ENCODE results near the gene CCDC141.
"Not testable (repeated sequence)": the region's sequence is repeated elsewhere in the genome, so short reads cannot be mapped to it uniquely, and the experiment has no call there.

The CCDC141 gene

GRCh38 chr2:179057737-179058136 lies 7.8 kb upstream of the CCDC141 start:
- in situ Hi-C loops (cut with HindIII; ENCODE audit: low sequenced_read_pairs), result no loop called here
- H3K4me3 ChIP-seq (ENCODE audit: low read depth, low read length), result no peak overlapping the region
- TF ChIP-seq CTCF (IDR thresholded peaks at IDR 0.05; ENCODE audit: low read depth, low read length, missing control alignments), result no peak
- no peak for DNase-seq (ENCODE audit: low read depth)

- H3K4me3 ChIP-seq (ENCODE audit: low read depth, low read length); DNase-seq (ENCODE audit: low read depth); in situ Hi-C loops (cut with HindIII; ENCODE audit: low sequenced_read_pairs): not testable (repeated sequence)
Measured at GRCh38 chr2:179053568-179053967, 3.6 kb upstream of the CCDC141 start.

GRCh38 chr2:179051250-179051649 lies 1.3 kb upstream of the CCDC141 start:
- in situ Hi-C loops (cut with HindIII; ENCODE audit: low sequenced_read_pairs), result no loop called here
- no peak for DNase-seq (ENCODE audit: low read depth)
- TF ChIP-seq CTCF (IDR thresholded peaks at IDR 0.05; ENCODE audit: low read depth, low read length, missing control alignments), result no peak
- H3K4me3 ChIP-seq (ENCODE audit: low read depth, low read length), result no peak overlapping the region

- no peak for TF ChIP-seq CTCF (IDR thresholded peaks at IDR 0.05; ENCODE audit: low read depth, low read length, missing control alignments)
- no peak overlapping the region for H3K4me3 ChIP-seq (ENCODE audit: low read depth, low read length)
- DNase-seq (ENCODE audit: low read depth), result no peak
- in situ Hi-C loops (cut with HindIII; ENCODE audit: low sequenced_read_pairs), result no loop called here
Measured at GRCh38 chr2:179050755-179051154, 818 bp upstream of the CCDC141 start.

- no peak for TF ChIP-seq CTCF (IDR thresholded peaks at IDR 0.05; ENCODE audit: low read depth, low read length, missing control alignments)
- no peak overlapping the region for H3K4me3 ChIP-seq (ENCODE audit: low read depth, low read length)
- in situ Hi-C loops (cut with HindIII; ENCODE audit: low sequenced_read_pairs), result no loop called here
- DNase-seq (ENCODE audit: low read depth), result no peak
Measured at GRCh38 chr2:179049203-179049545, 763 bp downstream of the CCDC141 start.

GRCh38 chr2:179048099-179048498 lies 1.8 kb downstream of the CCDC141 start:
- no peak for DNase-seq (ENCODE audit: low read depth)
- in situ Hi-C loops (cut with HindIII; ENCODE audit: low sequenced_read_pairs), result no loop called here
- H3K4me3 ChIP-seq (ENCODE audit: low read depth, low read length), result no peak overlapping the region
- TF ChIP-seq CTCF (IDR thresholded peaks at IDR 0.05; ENCODE audit: low read depth, low read length, missing control alignments), result no peak

- H3K4me3 ChIP-seq (ENCODE audit: low read depth, low read length); DNase-seq (ENCODE audit: low read depth); in situ Hi-C loops (cut with HindIII; ENCODE audit: low sequenced_read_pairs): not testable (repeated sequence)
Measured at GRCh38 chr2:179045602-179046001, 4.3 kb downstream of the CCDC141 start.

GRCh38 chr2:179044500-179044899 lies 5.4 kb downstream of the CCDC141 start:
- in situ Hi-C loops (cut with HindIII; ENCODE audit: low sequenced_read_pairs), result no loop called here
- no peak overlapping the region for H3K4me3 ChIP-seq (ENCODE audit: low read depth, low read length)
- TF ChIP-seq CTCF (IDR thresholded peaks at IDR 0.05; ENCODE audit: low read depth, low read length, missing control alignments), result no peak
- DNase-seq (ENCODE audit: low read depth), result no peak
